Stimulated activated CD4-positive, alpha-beta T cell treated with anti-CD3 and anti-CD28 coated beads, Interleukin-2, amount 100 ng/mL, for 48 hours (primary cell): ENCODE data around the gene DNAJB13.
"Not testable (repeated sequence)": the region's sequence is repeated elsewhere in the genome, so short reads cannot be mapped to it uniquely, and the experiment has no call there.

ENCODE experiments used
- DNase-seq, 2 donors: peaks; one replicate each; pipeline ENCODE4 v3.0.0-alpha.2; 2020

The DNAJB13 gene

GRCh38 chr11:73978576-73979086, 27.8 kb downstream of the DNAJB13 start:
- DNase-seq = no peak

- no peak for DNase-seq
Observed at GRCh38 chr11:73980001-73980961, 29.5 kb downstream of the DNAJB13 start.

- no peak for DNase-seq
Observed at GRCh38 chr11:73981051-73981805, 30.4 kb downstream of the DNAJB13 start.

GRCh38 chr11:73982595-73982989, 31.8 kb downstream of the DNAJB13 start, which contains the start of gene UCP2:
TSS of gene UCP2 (minus strand) at chr11:73982843. CDS start at chr11:73978378, 4,465 bp downstream.
- DNase-seq = peak; percentile 81 to 87

GRCh38 chr11:73982990-73983740, 32.3 kb downstream of the DNAJB13 start:
- peak; percentile 87 to 89 for DNase-seq

GRCh38 chr11:73983741-73984538, 33.1 kb downstream of the DNAJB13 start:
- DNase-seq = no peak

GRCh38 chr11:73985661-73986060, 34.8 kb downstream of the DNAJB13 start:
- DNase-seq = not testable (repeated sequence)

- DNase-seq = no peak
Observed at GRCh38 chr11:73988227-73988626, 37.4 kb downstream of the DNAJB13 start.

- DNase-seq = no peak
Observed at GRCh38 chr11:73989156-73989555, 38.3 kb downstream of the DNAJB13 start.

- no peak for DNase-seq
Observed at GRCh38 chr11:73990730-73991129, 39.9 kb downstream of the DNAJB13 start.

GRCh38 chr11:73991471-73992006, 40.7 kb downstream of the DNAJB13 start:
- DNase-seq = no peak

GRCh38 chr11:73995247-73995646, 44.4 kb downstream of the DNAJB13 start:
- no peak for DNase-seq

GRCh38 chr11:73995731-73996130, 44.9 kb downstream of the DNAJB13 start:
- no peak for DNase-seq

GRCh38 chr11:73996161-73996747, 45.4 kb downstream of the DNAJB13 start:
- DNase-seq = no peak

GRCh38 chr11:73997120-73997770, 46.4 kb downstream of the DNAJB13 start:
- no peak for DNase-seq

GRCh38 chr11:73998846-73999575, 48.2 kb downstream of the DNAJB13 start:
- DNase-seq = no peak

- no peak for DNase-seq
Observed at GRCh38 chr11:73999581-74000306, 48.9 kb downstream of the DNAJB13 start.

- DNase-seq = no peak
Observed at GRCh38 chr11:74000307-74001133, 49.7 kb downstream of the DNAJB13 start.
